ENCODE data around the gene APOBEC4.

GRCh38 chr1:183678819-183679218, 25.7 kb upstream of the APOBEC4 start:
- no peak for TF ChIP-seq POLR2A (IDR thresholded peaks at IDR 0.05)
- TF ChIP-seq, protein P1, sequence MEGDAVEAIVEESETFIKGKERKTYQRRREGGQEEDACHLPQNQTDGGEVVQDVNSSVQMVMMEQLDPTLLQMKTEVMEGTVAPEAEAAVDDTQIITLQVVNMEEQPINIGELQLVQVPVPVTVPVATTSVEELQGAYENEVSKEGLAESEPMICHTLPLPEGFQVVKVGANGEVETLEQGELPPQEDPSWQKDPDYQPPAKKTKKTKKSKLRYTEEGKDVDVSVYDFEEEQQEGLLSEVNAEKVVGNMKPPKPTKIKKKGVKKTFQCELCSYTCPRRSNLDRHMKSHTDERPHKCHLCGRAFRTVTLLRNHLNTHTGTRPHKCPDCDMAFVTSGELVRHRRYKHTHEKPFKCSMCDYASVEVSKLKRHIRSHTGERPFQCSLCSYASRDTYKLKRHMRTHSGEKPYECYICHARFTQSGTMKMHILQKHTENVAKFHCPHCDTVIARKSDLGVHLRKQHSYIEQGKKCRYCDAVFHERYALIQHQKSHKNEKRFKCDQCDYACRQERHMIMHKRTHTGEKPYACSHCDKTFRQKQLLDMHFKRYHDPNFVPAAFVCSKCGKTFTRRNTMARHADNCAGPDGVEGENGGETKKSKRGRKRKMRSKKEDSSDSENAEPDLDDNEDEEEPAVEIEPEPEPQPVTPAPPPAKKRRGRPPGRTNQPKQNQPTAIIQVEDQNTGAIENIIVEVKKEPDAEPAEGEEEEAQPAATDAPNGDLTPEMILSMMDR (IDR thresholded peaks at IDR 0.05): no peak
- no peak for TF ChIP-seq POLR2AphosphoS5 (IDR thresholded peaks at IDR 0.05)

Data from stomach (tissue), 4 donors.